A549 (cell line): Measurements from ENCODE around the gene DTNB.

ENCODE experiments used
- BHLHE40 ChIP-seq: IDR thresholded peaks from 2 replicates; pipeline ENCODE4 v1.6.1; 2012; ENCODE audit warnings: low read depth, low read length, inconsistent platforms
- EP300 ChIP-seq, 2 experiments: fragments of >200 bp; sonication (Bioruptor Twin); formaldehyde crosslinking; IDR thresholded peaks; 2 replicates in 1 of 2; 3 replicates in 1 of 2; pipeline ENCODE4 v1.6.1; 2016 to 2017
- POLR2A ChIP-seq: IDR thresholded peaks from 2 replicates; pipeline ENCODE4 v1.6.1; 2012; ENCODE audit warnings: mild to moderate bottlenecking, low read length

- TF ChIP-seq EP300 (IDR thresholded peaks at IDR 0.05) (no peak), BHLHE40 (no peak), POLR2A (no peak)
These were observed 263.0 kb downstream of the DTNB start for GRCh38 chr2:25410370-25410769.
